Superior temporal gyrus (tissue), 1 donor: ENCODE measurements around the gene ZNF845.
"Not testable (repeated sequence)": the region's sequence is repeated elsewhere in the genome, so short reads cannot be mapped to it uniquely, and the experiment has no call there.

ENCODE experiments used
- DNase-seq: peaks from one replicate; pipeline ENCODE4 v3.0.0-alpha.2; 2016; ENCODE audit errors: extremely low spot score

The ZNF845 gene

DNA sequence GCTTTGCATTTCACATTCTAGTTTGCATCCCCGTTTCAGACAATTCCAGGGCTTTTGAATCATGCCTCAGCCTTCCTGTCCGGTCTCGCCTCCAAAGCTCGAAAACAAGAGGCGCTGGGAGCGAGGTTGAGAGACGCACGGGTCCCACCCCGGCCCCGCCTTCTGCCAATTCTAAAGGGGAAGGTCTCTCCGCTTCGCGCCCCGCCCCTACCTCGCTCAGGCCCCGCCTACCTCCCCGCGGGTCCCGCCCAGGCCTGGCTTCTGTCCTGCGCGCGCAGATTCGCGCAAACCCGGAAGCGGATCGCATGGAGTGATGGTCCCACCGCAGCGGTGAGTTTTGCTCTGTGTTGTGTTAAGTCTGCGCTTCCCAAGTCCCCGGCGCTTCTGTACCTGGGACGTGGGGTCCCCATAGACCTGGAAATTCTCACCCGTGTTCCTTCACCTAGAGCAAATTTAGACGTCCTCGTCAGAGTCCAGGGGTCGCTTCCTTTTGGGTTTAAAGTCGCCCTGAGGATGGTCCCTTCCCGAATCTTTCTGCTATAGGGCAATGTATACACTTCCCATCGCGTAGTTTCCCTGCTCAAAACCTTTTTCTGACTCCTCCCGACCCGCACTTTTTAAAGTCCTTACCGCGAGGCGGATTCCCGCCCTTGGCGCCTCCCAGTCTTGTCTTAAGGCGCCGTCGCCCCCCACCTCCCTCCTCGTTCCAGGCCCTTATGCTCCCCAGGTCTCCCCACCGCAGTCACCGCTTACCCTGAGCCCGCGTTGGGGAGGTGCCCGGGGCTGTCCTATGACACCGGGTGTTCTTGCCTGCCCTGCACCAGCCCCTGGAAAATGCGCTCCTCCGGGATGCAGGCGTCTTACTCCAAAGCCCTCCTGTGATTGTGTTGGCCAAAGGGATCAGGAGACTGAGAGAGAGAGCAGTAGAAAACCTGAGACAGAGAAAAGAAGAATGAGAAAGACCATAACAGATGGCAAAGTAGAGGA, at the start of gene ZNF845:
ZNF845 (plus strand) TSS at position 287 of the 987 bp plus-strand sequence. CDS start 7,559 bp downstream, outside the sequence.
- peak; percentile 86 for DNase-seq

DNA sequence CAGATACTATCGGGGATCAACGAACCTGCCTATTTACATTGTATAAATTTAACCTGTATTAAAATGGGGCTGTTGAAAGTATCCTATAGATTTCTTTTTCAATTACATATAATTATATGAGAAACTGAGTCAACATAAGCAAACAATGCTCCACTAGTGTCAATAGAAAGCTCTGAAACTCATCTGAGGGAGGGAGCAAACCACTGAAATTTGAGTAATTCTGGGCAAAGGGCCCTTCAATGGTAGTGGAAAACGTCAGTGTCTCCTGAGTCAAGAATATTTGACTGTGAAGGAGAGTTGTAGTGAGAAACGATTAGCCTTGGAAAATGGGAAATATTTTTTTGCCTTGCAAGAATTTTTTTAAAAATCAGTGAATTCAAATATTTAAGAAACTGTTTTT, 48.5 kb upstream of the ZNF845 start:
- no peak for DNase-seq

DNA sequence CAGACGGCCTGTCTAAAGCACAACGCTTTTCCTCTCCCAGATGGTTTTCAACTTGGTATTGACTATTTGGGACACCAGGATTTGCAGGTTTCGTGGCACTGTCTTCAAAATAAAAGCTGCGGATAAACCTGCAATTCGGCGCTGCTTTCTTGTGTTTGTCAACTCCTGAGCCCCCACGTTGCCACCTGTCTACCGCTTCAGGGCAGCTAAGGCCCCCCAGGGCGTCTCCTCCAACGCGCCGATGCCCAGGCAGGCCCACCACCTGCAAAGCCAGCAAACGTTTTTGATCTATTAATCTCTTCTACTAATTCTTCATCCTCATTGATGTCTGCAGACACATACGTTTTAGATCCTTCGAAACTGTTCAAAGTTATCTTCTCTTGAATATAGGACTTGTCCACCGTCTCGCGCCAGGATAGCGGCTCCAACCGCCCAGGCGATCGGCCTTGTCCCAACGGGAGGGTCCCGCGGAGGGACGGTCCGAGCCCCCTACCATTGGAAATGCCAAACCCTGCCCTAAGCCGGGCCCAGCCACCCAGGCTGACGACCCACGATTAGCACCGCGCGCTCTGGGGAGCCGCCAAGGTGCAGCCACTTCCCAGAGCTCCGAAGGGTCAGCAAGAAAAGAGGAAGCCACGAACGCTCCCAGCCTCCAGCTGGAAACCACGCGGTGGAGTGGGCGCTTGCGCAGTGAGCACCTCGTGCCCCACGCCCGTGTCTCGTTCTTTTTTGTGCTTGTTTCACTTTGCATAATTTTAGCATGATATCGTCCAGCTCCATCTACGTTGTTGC, 42.6 kb upstream of the ZNF845 start:
- no peak for DNase-seq

DNA sequence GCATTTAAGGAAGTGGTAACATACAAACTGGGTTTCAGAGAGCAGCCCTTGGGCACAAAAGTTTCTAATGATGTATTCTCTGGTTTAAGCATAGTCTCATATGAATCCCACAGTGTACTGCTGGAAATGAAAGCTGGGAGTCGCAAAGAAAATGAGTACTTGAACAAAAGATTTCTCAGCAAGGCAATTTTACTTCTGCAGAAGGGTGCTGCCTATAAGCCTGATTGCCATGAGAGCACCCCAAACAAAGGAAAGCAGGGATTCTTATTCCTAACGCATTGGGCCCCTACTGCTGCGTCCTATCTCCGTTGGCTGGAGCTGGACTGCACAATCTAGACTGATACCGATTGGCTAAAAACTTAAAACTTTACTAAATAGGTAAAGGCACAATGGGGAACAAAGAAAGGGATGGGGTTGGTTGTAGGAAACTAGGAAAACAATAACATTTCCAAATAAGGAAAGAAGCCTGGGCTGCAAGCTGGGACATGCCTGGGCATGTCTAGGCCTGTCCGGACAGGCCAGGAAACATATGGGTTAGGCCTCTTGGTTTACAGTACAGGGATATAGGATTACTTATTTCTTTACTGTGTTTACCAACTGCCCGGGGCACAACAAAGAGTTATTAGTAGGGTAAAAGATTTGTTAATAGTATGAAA, 38.6 kb upstream of the ZNF845 start:
- DNase-seq: no peak

DNA sequence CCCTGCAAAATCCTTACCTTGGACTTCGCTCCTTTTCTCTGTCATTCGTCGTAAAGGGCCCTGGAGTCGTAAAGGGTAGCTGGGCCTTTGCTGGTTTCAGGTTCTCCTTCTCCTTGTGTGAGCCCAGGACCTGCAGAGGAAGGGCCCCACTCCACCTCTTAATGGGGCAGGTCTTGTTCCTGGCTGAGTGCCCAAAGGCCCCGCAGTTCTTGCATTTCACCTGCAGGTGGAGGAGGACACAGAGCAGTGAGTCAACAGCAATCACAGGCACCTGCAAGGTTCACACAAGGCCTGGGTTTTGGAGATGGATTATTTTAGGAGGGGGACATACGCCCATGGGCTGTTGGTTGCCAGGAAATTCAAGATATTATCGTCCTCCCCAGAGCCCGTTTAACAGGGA, 32.2 kb upstream of the ZNF845 start:
- not testable (repeated sequence) for DNase-seq

DNA sequence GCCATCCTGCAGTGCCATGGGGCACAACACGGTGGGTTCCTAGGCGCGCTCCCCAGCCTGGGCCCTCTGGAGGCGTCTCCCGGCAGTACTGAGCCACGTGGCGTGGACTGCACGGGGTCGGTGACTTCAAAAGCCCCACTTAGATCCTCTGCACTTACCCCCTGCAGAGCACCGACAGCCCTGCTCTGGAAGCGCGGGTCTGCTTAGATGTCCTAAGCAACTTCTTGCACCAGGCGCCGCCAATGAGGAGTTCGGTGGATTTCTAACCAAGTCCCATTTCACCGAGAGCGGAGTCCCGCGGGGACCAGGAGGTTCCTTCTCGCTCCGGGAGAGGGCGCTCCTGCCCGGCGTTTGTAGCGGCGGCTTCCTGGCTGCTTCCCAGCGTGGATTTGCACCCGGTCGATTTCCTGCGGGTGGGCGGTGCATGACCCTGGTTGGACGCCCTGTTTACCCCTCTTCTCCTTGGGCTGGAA, 25.2 kb upstream of the ZNF845 start:
- peak; percentile 11 for DNase-seq

DNA sequence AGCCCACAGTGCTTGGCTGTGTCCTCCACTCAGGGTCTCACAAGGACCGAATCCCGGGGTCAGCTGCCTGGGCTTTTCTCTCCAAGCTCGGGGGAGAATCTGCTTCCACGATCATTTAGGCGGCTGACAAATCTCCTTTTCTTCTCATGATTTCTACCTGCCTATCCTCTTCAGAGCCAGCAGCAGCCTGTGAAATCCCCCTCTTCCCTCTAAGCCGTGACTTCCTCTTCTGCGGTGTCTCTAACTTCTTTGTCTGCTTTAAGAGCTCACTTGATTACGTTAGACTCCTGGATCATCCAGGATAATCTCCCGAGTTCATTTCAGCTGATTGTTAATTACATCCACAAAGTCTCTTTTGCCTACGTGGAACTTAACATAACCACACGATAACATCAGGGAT, 22.5 kb upstream of the ZNF845 start:
- DNase-seq: no peak

DNA sequence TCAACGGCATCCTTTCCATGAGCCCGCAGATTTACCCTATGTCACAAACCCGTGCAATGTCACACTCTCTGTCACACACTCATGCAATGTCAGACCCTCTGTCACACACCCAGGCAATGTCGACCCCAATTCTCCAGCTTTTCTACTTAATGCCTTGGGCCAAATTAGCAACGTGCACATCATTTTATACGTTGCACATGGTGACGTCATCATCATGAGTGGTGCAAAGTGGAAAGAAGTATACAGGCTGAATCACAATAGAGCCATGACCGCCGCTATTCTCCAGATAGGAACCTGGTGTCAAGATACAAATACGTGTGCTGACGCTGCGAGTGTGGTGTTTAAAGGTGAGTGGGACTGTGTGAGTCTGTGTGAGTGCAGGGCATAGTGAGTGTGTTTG, 21.7 kb upstream of the ZNF845 start:
- no peak for DNase-seq

DNA sequence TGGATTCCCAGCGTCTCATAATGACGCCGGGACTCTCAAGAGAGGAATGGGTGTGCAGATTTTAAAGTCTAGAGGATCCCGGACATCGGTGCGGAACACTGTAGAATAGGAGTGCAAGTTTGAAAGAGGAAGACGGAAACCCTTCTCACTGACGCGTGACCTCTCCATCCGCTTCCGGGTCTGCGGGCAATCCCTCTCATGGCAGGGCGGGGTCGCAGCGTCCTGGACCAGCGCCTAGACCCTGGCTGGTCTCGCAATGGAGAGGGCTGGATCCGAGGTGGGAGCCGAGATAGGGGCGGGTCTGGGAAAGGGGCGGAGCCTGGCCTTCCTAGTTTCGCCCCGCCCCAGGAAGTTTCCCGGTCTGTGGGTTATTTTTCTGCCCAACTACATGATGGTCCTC, 4.6 kb upstream of the ZNF845 start:
- no peak for DNase-seq

DNA sequence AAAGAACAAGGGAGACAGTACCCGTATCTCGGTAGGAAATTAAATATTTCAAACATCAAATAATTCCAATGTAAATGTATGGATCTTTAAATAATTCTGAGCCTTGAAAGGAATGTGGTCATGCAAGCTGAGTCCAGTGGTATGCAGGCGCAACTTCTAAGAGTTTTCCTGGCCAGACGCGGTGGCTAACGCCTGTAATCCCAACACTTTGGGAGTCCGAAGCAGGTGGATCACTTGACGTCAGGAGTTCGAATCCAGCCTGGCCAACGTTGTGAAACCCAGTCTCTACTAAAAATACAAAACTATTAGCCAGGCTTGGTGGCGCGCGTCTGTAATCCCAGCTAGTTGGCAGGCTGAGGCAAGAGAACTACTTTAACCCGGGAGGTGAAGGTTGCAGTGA, 1.1 kb upstream of the ZNF845 start:
- DNase-seq: no peak

DNA sequence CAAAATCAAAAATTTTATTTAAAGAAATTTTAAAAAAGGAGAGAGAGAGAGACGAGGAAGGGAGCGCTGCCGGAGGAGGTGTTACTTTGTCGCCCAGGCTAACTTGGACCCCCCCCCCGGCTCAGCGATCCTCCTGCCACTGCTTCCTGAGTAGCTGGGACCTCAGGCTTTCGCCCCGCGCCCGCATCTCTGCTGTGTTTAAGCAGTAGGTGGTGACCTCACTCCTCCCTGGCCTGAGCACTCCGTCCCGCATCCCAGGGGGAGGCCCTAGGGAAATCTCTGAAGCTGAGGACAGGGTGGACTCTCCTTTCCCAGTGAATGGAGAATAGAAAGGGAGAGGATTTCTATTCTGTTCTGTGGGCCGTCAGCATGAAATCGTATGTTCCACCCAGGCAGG, 485 bp upstream of the ZNF845 start:
- no peak for DNase-seq

DNA sequence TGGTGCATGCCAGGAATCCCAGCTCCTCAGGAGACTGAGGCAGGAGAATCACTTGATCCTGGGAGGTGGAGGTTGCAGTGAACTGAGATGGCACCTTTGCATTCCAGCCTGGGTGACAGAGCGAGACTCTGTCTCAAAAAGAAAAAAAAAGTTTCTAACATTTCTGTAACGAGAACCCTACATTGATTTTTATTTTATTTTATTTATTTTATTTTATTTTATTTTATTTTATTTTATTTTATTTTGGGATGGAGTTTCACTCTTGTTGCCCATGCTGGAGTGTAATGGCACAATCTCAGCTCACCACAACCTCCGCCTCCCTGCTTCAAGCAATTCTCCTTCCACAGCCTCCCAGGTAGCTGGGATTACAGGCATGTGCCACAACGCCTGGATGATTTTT, 10.9 kb downstream of the ZNF845 start:
- DNase-seq: not testable (repeated sequence)

DNA sequence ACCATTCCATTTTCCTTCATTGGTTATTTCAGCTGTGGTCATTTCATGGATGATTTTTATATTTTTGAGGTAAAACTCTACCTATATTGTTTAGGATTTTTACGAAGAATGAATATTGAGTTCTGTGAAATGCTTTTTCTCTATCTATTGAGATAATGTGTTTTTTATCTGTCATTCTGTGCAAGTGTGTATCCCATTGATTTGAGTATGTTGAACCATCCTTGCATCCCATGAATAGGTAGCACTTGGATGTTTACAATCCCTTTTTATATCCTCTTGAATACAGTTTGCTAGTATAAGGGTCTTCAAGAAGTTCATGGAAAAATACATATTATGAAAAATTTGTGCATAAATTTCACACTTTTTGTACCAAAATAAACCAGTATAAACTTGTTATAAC, 22.2 kb downstream of the ZNF845 start:
- no peak for DNase-seq

DNA sequence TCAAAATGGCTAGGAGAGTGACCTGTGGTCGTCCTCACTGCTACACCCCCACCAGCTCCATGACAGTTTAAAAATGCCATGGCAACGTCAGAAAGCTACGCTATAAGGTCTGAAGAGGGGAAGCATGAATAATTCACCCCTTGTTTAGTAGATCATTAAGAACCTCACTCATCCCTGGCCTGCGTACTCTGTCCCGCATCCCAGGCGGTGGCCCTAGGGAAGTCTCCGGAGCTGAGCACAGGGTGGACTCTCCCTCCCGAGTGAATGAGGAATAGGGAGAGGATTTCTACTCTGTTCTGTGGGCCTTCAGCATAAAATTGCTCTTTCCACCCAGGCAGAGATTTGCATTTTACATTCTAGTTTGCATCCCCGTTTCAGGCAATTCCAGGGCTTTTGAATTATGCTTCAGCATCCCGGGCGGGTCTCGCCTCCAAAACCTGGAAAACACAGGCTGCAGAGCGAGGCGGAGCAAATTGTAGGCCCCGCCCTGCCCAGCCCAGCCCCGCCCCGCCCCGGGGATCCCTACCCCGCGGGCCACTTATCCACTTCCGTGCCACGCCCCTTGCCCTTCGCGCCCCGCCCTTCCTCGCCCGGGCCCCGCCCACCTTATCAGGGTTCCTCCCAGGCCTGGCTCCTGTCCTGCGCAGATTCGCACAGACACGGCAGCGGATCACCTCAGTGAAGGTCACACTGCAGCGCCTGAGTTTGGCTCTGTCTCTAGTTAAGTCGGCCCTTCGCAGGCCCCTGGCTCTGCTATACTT, 24.5 kb downstream of the ZNF845 start:
- no peak for DNase-seq

DNA sequence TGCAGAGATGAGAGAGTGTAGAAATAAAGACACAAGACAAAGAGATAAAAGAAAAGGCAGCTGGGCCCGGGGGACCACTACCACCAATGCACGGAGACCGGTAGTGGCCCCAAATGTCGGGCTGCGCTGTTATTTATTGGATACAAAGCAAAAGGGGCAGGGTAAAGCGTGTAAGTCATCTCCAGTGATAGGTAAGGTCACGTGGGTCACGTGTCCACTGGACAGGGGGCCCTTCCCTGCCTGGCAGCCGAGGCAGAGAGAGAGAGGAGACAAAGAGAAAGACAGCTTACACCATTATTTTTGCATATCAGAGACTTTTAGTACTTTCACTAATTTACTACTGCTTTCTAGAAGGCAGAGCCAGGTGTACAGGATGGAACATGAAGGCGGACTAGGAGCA, 26.5 kb downstream of the ZNF845 start:
- not testable (repeated sequence) for DNase-seq

DNA sequence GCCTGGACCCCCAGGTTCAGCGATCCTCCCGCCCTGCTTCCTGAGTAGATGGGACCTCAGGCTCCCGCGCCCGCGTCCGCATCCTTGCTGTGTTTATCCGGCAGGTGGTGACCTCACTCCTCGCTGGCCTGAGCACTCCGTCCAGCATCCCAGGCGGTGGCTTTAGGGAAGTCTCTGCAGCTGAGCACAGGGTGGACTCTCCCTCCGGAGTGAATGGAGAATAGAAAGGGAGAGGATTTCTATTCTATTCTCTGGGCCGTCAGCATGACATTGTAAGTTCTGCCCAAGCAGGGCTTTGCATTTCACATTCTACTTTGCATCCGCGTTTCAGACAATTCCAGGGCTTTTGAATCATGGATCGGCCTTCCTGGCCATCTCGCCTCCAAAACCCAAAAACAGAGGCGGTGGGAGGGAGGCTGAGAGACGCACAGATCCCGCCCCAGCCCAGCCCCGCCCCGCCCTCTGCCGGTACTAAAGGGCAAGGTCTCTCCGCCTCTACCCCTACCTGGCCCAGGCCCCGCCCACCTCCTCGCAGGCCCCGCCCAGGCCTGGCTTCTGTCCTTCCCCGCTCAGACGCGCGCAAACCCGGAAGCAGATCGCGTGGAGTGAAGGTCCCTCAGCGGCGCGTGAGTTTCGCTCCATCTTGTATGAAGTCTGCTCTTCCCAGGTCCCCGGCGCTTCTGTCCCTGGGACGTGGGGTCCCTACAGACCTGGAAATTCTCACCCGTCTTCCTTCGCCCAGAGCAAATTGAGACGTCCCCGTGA, 31.8 kb downstream of the ZNF845 start, which contains the start of gene ZNF525:
ZNF525 (plus strand) TSS at position 572 of the 765 bp plus-strand sequence. CDS start 6,577 bp downstream, outside the sequence.
- DNase-seq: peak; percentile 73

DNA sequence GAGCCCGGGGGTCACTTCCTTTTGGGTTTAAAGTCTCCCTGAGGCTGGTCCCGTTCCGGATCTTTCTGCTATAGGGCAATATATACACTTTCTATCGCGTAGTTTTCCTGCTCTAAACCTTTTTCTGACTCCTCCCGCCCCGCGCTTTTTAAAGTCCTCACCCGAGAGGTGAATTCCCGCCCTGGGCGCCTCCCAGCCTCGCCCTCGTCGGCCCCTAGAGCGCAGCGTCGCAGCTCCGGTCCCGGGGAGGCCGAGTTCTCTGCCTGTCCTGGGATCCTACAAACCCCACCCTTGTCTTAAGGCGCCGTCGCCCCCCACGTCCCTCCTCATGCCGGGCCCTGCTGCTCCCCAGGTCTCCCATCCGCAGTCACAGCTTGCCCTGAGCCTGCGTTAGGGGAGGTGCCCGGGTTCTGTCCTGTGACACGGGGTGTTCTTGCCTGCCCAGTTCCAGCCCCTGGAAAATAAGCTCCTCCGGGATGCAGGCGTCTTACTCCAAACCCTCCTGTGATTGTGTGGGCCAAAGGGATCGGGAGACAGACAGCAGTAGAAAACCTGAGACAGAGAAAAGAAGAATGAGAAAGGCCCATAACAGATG, 32.4 kb downstream of the ZNF845 start:
- no peak for DNase-seq

DNA sequence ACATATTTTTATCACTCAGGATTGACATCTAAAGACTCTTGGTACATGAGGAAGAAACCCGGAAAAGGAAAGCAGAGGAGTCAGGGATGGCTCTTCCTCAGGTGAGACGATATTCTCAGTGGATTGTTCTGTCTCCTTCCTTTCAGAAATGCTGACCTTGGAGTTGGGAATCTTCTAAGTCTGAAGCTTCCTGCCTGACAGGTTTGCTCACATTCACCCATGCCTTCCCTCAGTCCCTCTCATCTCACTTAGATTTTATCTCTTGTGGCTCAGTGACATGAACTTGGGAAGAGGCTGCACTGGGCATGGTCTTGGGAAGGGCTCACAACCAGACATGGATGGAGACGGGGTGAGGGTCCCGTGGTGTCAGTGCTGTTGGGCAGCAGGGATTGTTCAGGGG, 38.6 kb downstream of the ZNF845 start:
- DNase-seq: no peak

DNA sequence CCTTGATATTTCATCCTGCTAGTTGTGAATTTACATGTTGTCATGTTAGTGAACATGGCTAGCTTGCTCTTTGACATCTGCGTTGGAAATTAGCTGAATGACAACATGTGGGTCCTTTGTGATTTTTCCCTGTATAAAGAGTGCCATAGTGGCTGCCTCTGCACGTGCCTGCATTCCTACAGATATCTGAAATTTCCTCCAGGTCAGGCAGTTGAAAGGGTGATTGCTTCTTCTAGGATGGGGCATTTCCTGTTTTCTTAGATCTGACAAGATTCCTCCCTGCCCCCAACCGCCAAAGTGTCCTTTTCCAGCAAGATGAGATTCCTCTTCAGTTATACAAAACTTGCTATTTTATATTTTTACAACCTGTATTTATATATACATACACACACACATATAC, 40.7 kb downstream of the ZNF845 start:
- DNase-seq: no peak

DNA sequence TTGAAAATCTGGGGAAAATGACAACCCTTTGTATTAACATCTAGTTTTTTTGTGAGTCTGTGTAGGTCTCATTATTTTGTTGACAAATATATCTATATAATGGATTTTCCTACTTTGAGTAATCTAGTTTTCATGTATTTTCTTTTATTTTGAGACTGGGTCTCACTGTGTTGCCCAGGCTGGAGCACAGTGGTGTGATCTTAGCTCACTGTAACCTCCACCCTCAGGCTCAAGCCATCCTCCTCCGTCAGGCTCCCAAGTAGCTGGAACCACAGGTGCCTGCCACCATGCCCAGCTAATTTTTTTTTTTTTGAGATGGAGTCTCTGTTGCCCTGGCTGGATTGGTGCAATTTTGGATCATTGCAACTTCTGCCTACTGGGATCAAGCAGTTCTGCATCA, 41.2 kb downstream of the ZNF845 start:
- DNase-seq: no peak
